ENCODE data around the gene FAM9A. TPM values are rescaled to one million over a fixed set of nuclear protein-coding genes. Genes with fewer than 3 reads are reported as not detected.
"Not testable (repeated sequence)": the region's sequence is repeated elsewhere in the genome, so short reads cannot be mapped to it uniquely, and the experiment has no call there.

Gene FAM9A
- polyA plus RNA-seq, 5 donors, result 0.24 to 0.57 TPM; not detected in 3

GRCh38 chrX:8805046-8805445 is 3.9 kb upstream of the FAM9A start:
- no peak for DNase-seq

GRCh38 chrX:8803326-8803725 is 2.1 kb upstream of the FAM9A start:
- DNase-seq, result no peak

- not testable (repeated sequence) for DNase-seq
Observed at GRCh38 chrX:8800351-8800750, 832 bp downstream of the FAM9A start.

- DNase-seq, result not testable (repeated sequence)
Observed at GRCh38 chrX:8799281-8799680, 1.9 kb downstream of the FAM9A start.

- not testable (repeated sequence) for DNase-seq
Observed at GRCh38 chrX:8798702-8799101, 2.5 kb downstream of the FAM9A start.

GRCh38 chrX:8787119-8787518 is 14.1 kb downstream of the FAM9A start:
- not testable (repeated sequence) for DNase-seq

GRCh38 chrX:8784162-8784561 is 17.0 kb downstream of the FAM9A start:
- DNase-seq, result no peak

- DNase-seq, result no peak
Observed at GRCh38 chrX:8783714-8784098, 17.5 kb downstream of the FAM9A start.

GRCh38 chrX:8783097-8783713 is 18.0 kb downstream of the FAM9A start:
- peak; percentile 6 to 9 for DNase-seq

- DNase-seq, result no peak
Observed at GRCh38 chrX:8782595-8782994, 18.6 kb downstream of the FAM9A start.

- not testable (repeated sequence) for DNase-seq
Observed at GRCh38 chrX:8781921-8782320, 19.3 kb downstream of the FAM9A start.

- no peak for DNase-seq
Observed at GRCh38 chrX:8773117-8773516, 28.1 kb downstream of the FAM9A start.

- DNase-seq, result no peak
Observed at GRCh38 chrX:8760021-8760420, 41.2 kb downstream of the FAM9A start.

- not testable (repeated sequence) for DNase-seq
Observed at GRCh38 chrX:8758706-8759105, 42.5 kb downstream of the FAM9A start.

- not testable (repeated sequence) for DNase-seq
Observed at GRCh38 chrX:8757609-8758389, 43.4 kb downstream of the FAM9A start.

GRCh38 chrX:8755813-8756212 is 45.4 kb downstream of the FAM9A start:
- no peak for DNase-seq

GRCh38 chrX:8755116-8755515 is 46.1 kb downstream of the FAM9A start:
- DNase-seq, result no peak

GRCh38 chrX:8749697-8750096 is 51.5 kb downstream of the FAM9A start:
- DNase-seq, result no peak

GRCh38 chrX:8748855-8749254 is 52.3 kb downstream of the FAM9A start:
- DNase-seq, result no peak

GRCh38 chrX:8743126-8743732 is 58.0 kb downstream of the FAM9A start:
- DNase-seq, result no peak

- no peak for DNase-seq
Observed at GRCh38 chrX:8741981-8742380, 59.2 kb downstream of the FAM9A start.
